Subcutaneous adipose tissue (tissue), 4 donors: ENCODE measurements around the gene MBD3. TPM values are rescaled to one million over a fixed set of nuclear protein-coding genes. Genes with fewer than 3 reads are reported as not detected.

Experiments used
- total RNA-seq, 4 donors: library from RNA; depleted of rRNA; stranded (reverse); fragments of >200 nt; gene quantifications; one replicate each; pipeline ENCODE4 v1.1.0, GENCODE V29; 2016
- TF ChIP-seq, protein P1 (sequence below): fragments of 450-650 bp; IDR thresholded peaks from one replicate; pipeline ENCODE4 v1.5.1; 2016; ENCODE audit warnings: low read depth, mild to moderate bottlenecking, control low read depth, antibody characterized with exemption, moderate library complexity

MBD3 gene
- total RNA-seq, 4 donors from 2014 or later: 31.0 to 83.6 (median 35.5) TPM

DNA sequence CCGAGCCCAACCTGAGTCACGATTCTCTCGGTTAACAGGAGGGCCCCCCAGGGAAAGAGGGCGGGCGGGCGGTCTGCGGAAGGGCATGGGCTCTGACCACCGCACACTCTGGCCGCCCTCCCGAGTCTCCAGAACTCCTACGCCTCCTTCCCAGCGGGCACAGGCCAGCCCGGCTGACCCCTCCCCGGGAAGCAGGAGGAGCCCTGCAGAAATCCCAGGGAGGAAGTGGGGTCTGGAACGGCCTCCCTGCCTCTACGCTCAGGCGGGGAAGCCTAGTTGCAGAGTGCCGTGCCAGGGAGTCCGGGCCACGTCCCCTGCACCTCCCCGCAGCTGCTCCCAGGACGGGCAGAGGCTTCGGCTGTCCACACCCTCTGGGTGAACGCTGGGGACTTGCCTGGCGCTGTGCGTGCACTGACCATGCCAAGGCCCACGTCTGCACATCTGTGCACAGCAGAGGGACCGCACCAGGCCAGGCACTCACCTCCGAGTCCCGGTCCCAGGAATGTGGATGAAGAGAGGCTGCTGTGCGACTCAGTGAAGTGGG, 39.0 kb upstream of the MBD3 start:
- TF ChIP-seq, protein P1, sequence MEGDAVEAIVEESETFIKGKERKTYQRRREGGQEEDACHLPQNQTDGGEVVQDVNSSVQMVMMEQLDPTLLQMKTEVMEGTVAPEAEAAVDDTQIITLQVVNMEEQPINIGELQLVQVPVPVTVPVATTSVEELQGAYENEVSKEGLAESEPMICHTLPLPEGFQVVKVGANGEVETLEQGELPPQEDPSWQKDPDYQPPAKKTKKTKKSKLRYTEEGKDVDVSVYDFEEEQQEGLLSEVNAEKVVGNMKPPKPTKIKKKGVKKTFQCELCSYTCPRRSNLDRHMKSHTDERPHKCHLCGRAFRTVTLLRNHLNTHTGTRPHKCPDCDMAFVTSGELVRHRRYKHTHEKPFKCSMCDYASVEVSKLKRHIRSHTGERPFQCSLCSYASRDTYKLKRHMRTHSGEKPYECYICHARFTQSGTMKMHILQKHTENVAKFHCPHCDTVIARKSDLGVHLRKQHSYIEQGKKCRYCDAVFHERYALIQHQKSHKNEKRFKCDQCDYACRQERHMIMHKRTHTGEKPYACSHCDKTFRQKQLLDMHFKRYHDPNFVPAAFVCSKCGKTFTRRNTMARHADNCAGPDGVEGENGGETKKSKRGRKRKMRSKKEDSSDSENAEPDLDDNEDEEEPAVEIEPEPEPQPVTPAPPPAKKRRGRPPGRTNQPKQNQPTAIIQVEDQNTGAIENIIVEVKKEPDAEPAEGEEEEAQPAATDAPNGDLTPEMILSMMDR: no peak

DNA sequence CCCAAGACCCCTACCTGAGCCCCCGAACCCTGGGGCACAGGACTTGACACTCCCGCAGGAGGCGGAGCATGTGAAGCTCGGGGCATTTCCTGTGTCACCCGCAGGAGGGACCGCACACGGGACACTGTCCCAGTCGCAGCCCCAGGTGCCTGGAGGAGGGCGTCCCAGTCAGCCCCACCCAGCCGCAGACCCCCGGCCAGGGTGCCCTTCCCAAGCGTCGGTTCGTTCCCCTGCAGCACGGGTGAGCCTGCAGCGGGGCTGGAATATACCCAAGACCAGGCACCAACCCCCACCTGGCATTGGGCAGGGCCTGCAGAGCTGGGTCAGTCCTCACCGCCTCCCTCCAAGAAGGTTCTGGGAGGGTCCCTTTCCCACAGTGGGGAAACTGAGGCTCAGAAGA, 38.1 kb upstream of the MBD3 start:
- TF ChIP-seq, protein P1: no peak

- TF ChIP-seq, protein P1: no peak
Observed at GRCh38 chr19:1630012-1630411, 37.3 kb upstream of the MBD3 start.

DNA sequence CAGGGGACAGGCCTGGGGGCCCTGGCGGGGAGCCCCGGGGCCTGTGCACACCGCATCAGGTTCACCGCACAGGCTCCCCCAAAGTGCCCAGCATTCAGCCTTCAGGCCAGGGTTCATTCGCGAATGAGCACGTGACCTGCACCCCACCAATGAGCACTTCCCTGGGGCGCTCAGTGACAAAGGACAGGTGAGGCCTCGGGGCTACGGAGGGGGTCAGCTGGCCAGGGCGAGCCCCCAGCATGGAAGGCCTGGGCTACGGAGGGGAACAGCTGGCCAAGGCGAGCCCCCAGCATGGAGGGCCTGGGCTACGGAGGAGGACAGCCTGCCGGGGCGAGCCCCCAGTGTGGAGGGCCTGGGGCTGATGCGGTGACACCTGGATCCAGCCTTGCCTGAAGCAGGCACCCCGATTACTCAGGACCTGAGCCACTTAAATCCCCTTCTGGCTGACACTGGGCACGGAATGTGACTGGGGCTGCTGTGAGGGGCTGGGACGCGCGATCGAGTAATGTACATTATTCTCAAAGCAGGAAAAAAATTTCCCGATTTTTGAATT, 36.7 kb upstream of the MBD3 start:
- TF ChIP-seq, protein P1: no peak

DNA sequence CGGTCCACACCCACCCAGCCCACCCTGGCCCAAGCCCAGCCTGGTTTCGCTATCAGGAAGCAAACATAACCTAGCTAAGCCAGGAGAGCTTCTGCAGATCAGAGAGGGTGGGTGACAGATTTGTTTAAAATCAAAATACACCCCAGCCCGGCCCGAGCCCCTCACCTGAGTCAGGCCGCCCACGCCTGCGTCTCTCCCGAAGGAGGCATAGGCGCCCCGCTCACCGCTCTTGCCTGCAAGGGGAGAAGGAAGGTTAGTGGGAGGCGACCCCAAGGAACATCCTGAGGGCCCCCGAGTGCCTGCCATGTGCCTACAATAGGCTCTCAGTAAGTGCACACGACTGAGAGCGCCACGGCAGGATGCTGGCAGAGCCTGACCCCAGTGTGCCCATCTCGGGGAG, 34.5 kb upstream of the MBD3 start:
- TF ChIP-seq, protein P1: no peak

GRCh38 chr19:1626417-1627010, 33.8 kb upstream of the MBD3 start:
- TF ChIP-seq, protein P1: no peak

DNA sequence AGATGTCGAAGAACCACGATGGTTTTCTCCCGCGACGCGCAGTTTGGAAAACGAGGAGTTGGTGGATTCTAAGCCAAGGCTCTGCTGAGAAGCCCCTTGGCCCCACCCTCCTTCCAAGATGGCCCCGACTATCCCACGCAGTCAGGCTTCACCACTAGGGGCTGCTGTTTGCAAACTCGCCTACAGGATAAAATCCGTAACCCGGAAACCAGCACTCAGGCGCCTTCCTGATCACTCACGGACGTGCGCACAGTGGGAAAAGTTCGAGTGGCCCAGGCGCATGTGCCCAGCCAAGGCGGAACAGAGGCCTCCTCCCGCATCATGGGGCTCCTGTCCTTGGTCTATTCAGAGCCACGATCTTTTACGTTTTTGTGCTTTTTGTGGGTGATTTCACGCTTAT, 31.8 kb upstream of the MBD3 start:
- TF ChIP-seq, protein P1: no peak
